ENCODE data around the gene BPIFA1.

BPIFA1 gene

DNA sequence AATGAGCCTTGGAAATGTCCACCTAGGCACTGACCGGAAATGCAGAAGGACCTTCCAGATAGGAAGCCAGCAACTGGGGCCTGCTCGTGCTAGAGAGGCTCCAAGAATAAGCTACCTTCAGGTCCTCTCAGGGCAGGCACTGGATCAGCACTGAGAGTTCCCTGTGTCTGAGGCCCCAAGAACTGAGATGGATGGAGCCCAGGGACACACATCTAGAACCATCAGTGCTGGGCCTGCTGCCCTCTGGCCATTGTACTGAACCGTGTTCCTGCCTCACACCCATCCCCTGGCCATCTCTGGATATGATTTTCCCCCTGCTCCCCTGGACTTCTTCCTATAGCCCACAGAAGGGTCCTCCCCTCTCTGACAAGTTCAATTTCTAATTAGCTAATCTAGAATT is 10.3 kb downstream of the BPIFA1 start:
- Mint-ChIP-seq H3K27me3 (no peaks in the 10 kb centered on the region), H3K4me1 (no peaks in the 10 kb centered on the region), H3K27ac (ENCODE audit: low read depth) (no peak overlapping the region), H3K4me3 (no peak overlapping the region), H3K9me3 (no peaks in the 10 kb centered on the region), H3K36me3 (ENCODE audit: insufficient read depth) (no peaks in the 10 kb centered on the region)
- DNase-seq (ENCODE audit: low spot score in 2 of 2) (no peak), ATAC-seq (replicated peaks; ENCODE audit: extremely low read depth, poor library complexity, severe bottlenecking) (no peak)

DNA sequence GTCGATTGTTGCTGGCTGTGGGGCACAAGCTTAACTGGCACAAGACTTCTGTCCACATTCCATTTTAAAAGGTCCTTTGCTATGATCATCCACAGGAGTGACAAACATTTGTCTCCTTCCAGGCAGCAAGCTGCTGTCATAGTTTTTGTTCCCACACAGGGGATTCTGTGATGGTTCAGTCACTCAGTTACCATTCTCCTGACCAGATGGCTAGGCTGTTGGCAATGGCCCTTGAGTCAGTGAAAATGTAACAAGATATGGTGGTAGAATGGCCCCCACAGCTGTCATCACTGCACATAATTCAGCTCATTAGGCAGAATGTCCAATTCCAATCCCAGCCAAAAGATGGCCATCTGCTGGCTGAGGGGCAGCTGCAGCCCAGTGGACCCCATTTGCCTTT is 13.7 kb downstream of the BPIFA1 start:
- Mint-ChIP-seq H3K4me1 (no peaks in the 10 kb centered on the region), H3K9me3 (no peaks in the 10 kb centered on the region), H3K4me3 (no peak overlapping the region)

DNA sequence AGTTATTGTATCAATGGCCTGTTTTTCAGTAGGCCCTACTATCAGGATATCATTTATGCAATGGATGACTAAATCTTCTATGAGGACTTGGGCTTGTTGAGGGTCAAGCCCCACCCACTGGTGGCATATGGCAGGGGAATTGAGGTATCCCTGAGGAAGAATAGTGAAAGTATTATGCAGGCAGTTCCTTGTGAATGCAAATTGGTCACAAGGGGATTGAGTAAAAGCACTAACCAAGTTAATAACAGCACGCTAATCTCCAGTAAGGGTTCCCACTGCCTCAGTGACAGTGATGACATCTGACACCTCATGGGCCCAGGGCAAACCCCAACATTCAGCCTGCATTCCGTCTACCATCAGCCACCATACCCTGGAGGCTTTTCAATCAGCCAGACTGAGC is 14.9 kb downstream of the BPIFA1 start:
- DNase-seq (ENCODE audit: low spot score in 2 of 2) (no peak), ATAC-seq (replicated peaks; ENCODE audit: extremely low read depth, poor library complexity, severe bottlenecking) (no peak)
- H3K27me3 Mint-ChIP-seq = peaks cover 16% of the 10 kb centered on the region
- H3K9me3 Mint-ChIP-seq = no peaks in the 10 kb centered on the region
- H3K4me1 Mint-ChIP-seq = no peaks in the 10 kb centered on the region
- no peaks in the 10 kb centered on the region for H3K36me3 Mint-ChIP-seq (ENCODE audit: insufficient read depth)
- no peak overlapping the region for H3K27ac Mint-ChIP-seq (ENCODE audit: low read depth)
- no peak overlapping the region for H3K4me3 Mint-ChIP-seq

More for the DNA sequence above, 13.7 kb downstream of the BPIFA1 start:
- no peak overlapping the region for H3K27ac Mint-ChIP-seq (ENCODE audit: low read depth)
- H3K36me3 Mint-ChIP-seq (ENCODE audit: insufficient read depth) = no peaks in the 10 kb centered on the region
- DNase-seq (ENCODE audit: low spot score in 2 of 2) = no peak
- ATAC-seq (replicated peaks; ENCODE audit: extremely low read depth, poor library complexity, severe bottlenecking) = no peak
- peaks cover 8% of the 10 kb centered on the region for H3K27me3 Mint-ChIP-seq

- Mint-ChIP-seq H3K4me1 (no peaks in the 10 kb centered on the region), H3K27me3 (peaks cover 25% of the 10 kb centered on the region), H3K4me3 (no peak overlapping the region), H3K27ac (ENCODE audit: low read depth) (no peak overlapping the region), H3K36me3 (ENCODE audit: insufficient read depth) (no peaks in the 10 kb centered on the region), H3K9me3 (no peaks in the 10 kb centered on the region)
- ATAC-seq (replicated peaks; ENCODE audit: extremely low read depth, poor library complexity, severe bottlenecking) (no peak), DNase-seq (ENCODE audit: low spot score in 2 of 2) (no peak)
These were observed 15.7 kb downstream of the BPIFA1 start for GRCh38 chr20:33251496-33251895.

GRCh38 chr20:33252460-33252859 is 16.7 kb downstream of the BPIFA1 start:
- no peak for DNase-seq (ENCODE audit: low spot score in 2 of 2)
- H3K27me3 Mint-ChIP-seq = peaks cover 33% of the 10 kb centered on the region
- ATAC-seq (replicated peaks; ENCODE audit: extremely low read depth, poor library complexity, severe bottlenecking) = no peak
- no peak overlapping the region for H3K27ac Mint-ChIP-seq (ENCODE audit: low read depth)
- H3K36me3 Mint-ChIP-seq (ENCODE audit: insufficient read depth) = no peaks in the 10 kb centered on the region
- no peak overlapping the region for H3K4me3 Mint-ChIP-seq
- H3K4me1 Mint-ChIP-seq = no peaks in the 10 kb centered on the region
- no peaks in the 10 kb centered on the region for H3K9me3 Mint-ChIP-seq

DNA sequence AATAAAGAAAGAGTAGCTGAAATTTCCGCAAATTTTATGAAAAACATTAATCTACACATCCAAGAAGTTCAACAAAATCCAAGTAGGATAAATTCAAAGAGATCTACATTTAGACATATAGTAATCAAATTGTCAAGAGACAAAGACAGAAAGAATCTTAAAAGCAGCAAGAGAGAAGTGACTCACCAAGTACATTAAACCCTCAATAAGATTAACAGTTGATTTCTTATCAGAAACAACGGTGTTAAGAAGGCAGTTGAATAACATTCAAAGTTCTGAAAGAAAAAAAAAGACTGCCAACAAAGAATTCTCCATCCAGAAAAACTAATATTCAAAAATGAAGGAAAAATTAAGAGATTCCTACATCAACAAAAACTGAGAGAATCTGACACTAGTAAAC is 19.2 kb downstream of the BPIFA1 start:
- no peaks in the 10 kb centered on the region for H3K9me3 Mint-ChIP-seq
- no peak for DNase-seq (ENCODE audit: low spot score in 2 of 2)
- no peaks in the 10 kb centered on the region for H3K36me3 Mint-ChIP-seq (ENCODE audit: insufficient read depth)
- peaks cover 34% of the 10 kb centered on the region for H3K27me3 Mint-ChIP-seq
- no peak overlapping the region for H3K27ac Mint-ChIP-seq (ENCODE audit: low read depth)
- ATAC-seq (replicated peaks; ENCODE audit: extremely low read depth, poor library complexity, severe bottlenecking) = no peak
- H3K4me1 Mint-ChIP-seq = no peaks in the 10 kb centered on the region
- H3K4me3 Mint-ChIP-seq = no peak overlapping the region

DNA sequence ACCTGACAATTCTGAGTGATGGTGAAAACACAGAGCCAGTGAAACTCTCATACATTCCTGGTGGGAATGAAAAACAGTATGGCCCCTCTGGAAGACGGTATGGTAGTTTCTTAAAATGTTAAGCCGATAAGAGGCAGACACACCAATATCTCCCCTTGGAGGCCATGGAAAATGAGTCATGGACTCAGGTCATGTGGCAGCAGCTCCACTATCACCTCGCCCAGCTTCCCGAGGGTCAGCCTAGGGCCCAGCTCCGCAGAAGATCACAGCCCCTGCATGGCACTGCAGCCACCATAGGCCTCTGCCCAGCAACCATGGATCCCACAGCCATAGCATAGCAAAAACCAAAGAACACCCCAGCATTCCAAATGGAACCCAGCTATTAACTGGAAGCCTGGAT is 21.4 kb downstream of the BPIFA1 start:
- Mint-ChIP-seq H3K4me3 (no peak overlapping the region), H3K9me3 (no peaks in the 10 kb centered on the region)

GRCh38 chr20:33259371-33259770 is 23.6 kb downstream of the BPIFA1 start:
- H3K27me3 Mint-ChIP-seq = peaks cover 71% of the 10 kb centered on the region
- ATAC-seq (replicated peaks; ENCODE audit: extremely low read depth, poor library complexity, severe bottlenecking) (no peak), DNase-seq (ENCODE audit: low spot score in 2 of 2) (no peak)
- H3K4me1 Mint-ChIP-seq = peaks cover 5% of the 10 kb centered on the region
- H3K36me3 Mint-ChIP-seq (ENCODE audit: insufficient read depth) = no peaks in the 10 kb centered on the region
- H3K27ac Mint-ChIP-seq (ENCODE audit: low read depth) = no peak overlapping the region
- no peak overlapping the region for H3K4me3 Mint-ChIP-seq
- no peaks in the 10 kb centered on the region for H3K9me3 Mint-ChIP-seq

More for the DNA sequence above, 21.4 kb downstream of the BPIFA1 start:
- H3K27me3 Mint-ChIP-seq = peaks cover 57% of the 10 kb centered on the region
- peaks cover 4% of the 10 kb centered on the region for H3K4me1 Mint-ChIP-seq
- H3K36me3 Mint-ChIP-seq (ENCODE audit: insufficient read depth) = no peaks in the 10 kb centered on the region
- DNase-seq (ENCODE audit: low spot score in 2 of 2) = no peak
- ATAC-seq (replicated peaks; ENCODE audit: extremely low read depth, poor library complexity, severe bottlenecking) = no peak
- H3K27ac Mint-ChIP-seq (ENCODE audit: low read depth) = no peak overlapping the region

- DNase-seq (ENCODE audit: low spot score in 2 of 2) = no peak
- H3K36me3 Mint-ChIP-seq (ENCODE audit: insufficient read depth) = no peaks in the 10 kb centered on the region
- no peak overlapping the region for H3K27ac Mint-ChIP-seq (ENCODE audit: low read depth)
- H3K4me1 Mint-ChIP-seq = peaks cover 5% of the 10 kb centered on the region
- no peak overlapping the region for H3K4me3 Mint-ChIP-seq
- H3K9me3 Mint-ChIP-seq = no peaks in the 10 kb centered on the region
- ATAC-seq (replicated peaks; ENCODE audit: extremely low read depth, poor library complexity, severe bottlenecking) = no peak
- peaks cover 68% of the 10 kb centered on the region for H3K27me3 Mint-ChIP-seq
These were observed 25.7 kb downstream of the BPIFA1 start for GRCh38 chr20:33261465-33261864.

- H3K27ac Mint-ChIP-seq (ENCODE audit: low read depth) = no peak overlapping the region
- ATAC-seq (replicated peaks; ENCODE audit: extremely low read depth, poor library complexity, severe bottlenecking) (no peak), DNase-seq (ENCODE audit: low spot score in 2 of 2) (no peak)
- H3K9me3 Mint-ChIP-seq = no peaks in the 10 kb centered on the region
- H3K36me3 Mint-ChIP-seq (ENCODE audit: insufficient read depth) = no peaks in the 10 kb centered on the region
- peaks cover 71% of the 10 kb centered on the region for H3K27me3 Mint-ChIP-seq
- peaks cover 5% of the 10 kb centered on the region for H3K4me1 Mint-ChIP-seq
- H3K4me3 Mint-ChIP-seq = no peak overlapping the region
These were observed 26.9 kb downstream of the BPIFA1 start for GRCh38 chr20:33262658-33263065.

GRCh38 chr20:33263784-33264183 is 28.0 kb downstream of the BPIFA1 start:
- H3K27me3 Mint-ChIP-seq = peaks cover 82% of the 10 kb centered on the region
- H3K4me1 Mint-ChIP-seq = peaks cover 5% of the 10 kb centered on the region
- no peak overlapping the region for H3K4me3 Mint-ChIP-seq
- no peaks in the 10 kb centered on the region for H3K9me3 Mint-ChIP-seq
- no peak for ATAC-seq (replicated peaks; ENCODE audit: extremely low read depth, poor library complexity, severe bottlenecking)
- DNase-seq (ENCODE audit: low spot score in 2 of 2) = no peak
- H3K36me3 Mint-ChIP-seq (ENCODE audit: insufficient read depth) = no peaks in the 10 kb centered on the region
- no peak overlapping the region for H3K27ac Mint-ChIP-seq (ENCODE audit: low read depth)

DNA sequence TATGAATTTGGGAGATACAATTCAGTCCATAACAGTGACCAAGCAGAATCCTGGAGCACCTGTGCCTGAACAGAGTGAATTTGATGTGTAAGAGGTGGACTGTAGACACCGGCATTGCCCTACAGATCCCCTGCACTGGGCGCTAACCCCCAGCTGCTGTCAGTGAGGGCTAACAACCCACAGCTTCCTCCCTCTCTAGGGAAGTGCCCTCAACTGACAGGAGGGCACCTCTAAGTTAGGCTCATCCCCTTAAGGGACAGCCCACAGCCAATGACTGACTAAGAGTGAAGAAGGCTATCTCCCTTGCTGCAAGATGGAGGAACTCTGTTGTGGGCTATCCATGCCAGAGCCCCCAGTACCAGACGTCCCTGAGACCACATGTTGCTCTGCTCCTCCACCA is 31.9 kb downstream of the BPIFA1 start:
- ATAC-seq (replicated peaks; ENCODE audit: extremely low read depth, poor library complexity, severe bottlenecking) = no peak
- Mint-ChIP-seq H3K9me3 (no peaks in the 10 kb centered on the region), H3K4me3 (no peak overlapping the region)

GRCh38 chr20:33272155-33272873 is 36.5 kb downstream of the BPIFA1 start:
- Mint-ChIP-seq H3K27me3 (peaks cover 74% of the 10 kb centered on the region), H3K4me1 (no peaks in the 10 kb centered on the region), H3K4me3 (no peak overlapping the region), H3K36me3 (ENCODE audit: insufficient read depth) (no peaks in the 10 kb centered on the region), H3K27ac (ENCODE audit: low read depth) (no peak overlapping the region), H3K9me3 (no peaks in the 10 kb centered on the region)
- ATAC-seq (replicated peaks; ENCODE audit: extremely low read depth, poor library complexity, severe bottlenecking) (no peak), DNase-seq (ENCODE audit: low spot score in 2 of 2) (no peak)

More for the DNA sequence above, 31.9 kb downstream of the BPIFA1 start:
- Mint-ChIP-seq H3K4me1 (no peaks in the 10 kb centered on the region), H3K27ac (ENCODE audit: low read depth) (no peak overlapping the region), H3K27me3 (peaks cover 92% of the 10 kb centered on the region), H3K36me3 (ENCODE audit: insufficient read depth) (no peaks in the 10 kb centered on the region)
- DNase-seq (ENCODE audit: low spot score in 2 of 2) = no peak

Measured in central memory CD8-positive, alpha-beta T cell (primary cell).